NCI-H2029 treated with DMSO at 0.1 percent for 48 hours (cell line): ENCODE measurements around the gene SCG2.

ENCODE experiments used
- DNase-seq: peaks from one replicate; lab custom pipeline; 2025; lab: John Stamatoyannopoulos, UW

Gene SCG2, protein sequence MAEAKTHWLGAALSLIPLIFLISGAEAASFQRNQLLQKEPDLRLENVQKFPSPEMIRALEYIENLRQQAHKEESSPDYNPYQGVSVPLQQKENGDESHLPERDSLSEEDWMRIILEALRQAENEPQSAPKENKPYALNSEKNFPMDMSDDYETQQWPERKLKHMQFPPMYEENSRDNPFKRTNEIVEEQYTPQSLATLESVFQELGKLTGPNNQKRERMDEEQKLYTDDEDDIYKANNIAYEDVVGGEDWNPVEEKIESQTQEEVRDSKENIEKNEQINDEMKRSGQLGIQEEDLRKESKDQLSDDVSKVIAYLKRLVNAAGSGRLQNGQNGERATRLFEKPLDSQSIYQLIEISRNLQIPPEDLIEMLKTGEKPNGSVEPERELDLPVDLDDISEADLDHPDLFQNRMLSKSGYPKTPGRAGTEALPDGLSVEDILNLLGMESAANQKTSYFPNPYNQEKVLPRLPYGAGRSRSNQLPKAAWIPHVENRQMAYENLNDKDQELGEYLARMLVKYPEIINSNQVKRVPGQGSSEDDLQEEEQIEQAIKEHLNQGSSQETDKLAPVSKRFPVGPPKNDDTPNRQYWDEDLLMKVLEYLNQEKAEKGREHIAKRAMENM

DNA sequence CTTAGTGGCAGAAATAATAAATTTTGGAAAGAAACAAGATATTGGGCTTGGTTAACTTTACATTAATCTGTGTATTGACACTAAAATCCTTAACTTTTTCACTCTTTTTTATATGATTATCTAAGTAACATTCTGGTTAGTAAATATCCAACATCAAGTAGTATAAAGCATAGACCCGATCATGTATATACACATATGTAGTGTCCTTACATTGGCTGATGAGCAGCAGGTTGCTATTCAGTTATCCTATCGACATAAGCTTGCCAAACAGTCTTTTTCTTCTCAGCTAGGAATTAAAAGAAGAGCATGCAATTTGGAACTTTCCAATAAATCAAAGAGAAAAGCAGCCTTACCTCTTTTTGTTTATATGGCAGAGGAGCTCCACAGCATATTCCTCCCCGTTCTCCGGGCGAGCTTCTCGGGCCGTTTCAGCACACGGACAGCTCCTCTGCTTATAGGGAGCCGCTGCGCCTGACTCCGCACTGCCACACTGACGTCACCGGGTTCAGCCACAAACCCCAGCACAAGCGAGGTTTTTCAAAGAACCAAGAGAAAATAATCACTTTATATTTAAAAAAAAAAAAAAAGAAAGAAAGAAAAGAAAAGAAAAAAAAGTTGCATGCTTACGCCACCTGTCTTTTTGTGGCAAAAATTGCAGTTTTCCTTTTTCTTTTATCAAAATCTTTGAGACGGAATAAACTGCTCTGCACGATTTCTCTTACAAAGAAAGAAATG, at the start of gene SCG2:
TSS of gene SCG2 (minus strand) at position 430 of the 735 bp plus-strand sequence. CDS start 3,079 bp downstream, outside the sequence.
- DNase-seq, result peak; percentile 79

DNA sequence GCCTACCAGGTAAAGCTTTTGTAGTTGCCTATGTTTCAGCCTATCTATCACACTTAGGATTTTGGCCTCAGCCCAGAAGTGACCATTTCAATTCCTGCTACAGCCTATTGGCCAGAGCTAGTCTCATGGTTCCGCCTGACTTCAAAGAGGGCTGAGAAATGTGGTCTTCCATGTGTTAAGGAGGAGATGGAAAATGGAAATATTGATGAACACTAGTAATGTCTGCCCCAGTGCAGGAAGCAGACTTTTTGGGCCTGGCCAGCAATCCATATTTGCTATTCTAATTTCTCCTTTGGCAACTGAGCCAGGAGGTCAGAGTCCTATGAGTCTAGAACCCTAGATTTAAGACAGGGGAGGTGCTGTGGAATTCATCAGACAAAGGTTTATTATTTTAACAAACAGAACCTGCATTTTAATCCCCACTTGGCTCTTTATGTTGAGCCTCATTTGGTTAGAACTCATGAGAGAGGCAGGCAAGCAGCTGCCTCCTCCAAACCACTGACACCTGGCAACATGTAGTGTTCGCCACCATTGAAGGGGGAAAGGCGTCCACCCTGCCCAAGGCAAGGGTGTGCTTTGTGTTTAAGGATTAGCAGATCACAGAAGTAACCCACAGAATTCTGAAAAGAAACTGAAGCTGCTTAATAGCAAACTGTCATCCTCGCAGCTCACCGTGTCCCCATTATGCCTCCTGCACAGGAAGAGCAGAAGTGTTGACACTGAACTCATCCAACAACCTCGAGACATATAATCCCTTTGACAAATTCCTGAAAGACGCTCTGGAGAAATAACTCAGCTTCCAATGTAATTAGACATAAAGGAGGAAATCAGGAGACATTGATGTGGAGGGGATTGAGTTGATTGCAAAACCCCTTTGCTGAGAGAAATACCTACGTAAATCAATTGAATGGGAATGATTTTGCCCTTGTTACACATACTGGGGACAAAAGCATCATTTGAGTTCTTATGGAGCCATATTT, 47.7 kb upstream of the SCG2 start:
- no peak for DNase-seq

DNA sequence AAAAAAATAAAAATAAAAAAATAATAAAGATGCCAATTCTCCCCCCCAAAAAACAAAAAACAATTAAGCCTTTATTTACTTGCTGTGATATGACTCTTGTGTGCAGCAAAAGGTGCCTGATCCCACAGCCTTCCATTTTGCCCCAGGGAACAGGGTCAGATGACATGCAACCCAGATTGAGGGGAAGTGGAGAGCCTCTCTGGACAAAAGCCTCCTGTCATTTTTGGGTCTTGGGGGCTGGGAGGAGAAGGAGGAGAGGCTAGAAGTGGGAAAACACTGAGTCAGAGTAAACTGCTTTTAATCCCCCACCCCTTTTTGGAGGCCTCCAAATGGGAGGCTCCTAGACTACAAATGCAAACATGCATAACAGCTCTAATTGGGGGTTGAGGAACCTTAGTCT, 46.6 kb upstream of the SCG2 start:
- no peak for DNase-seq

DNA sequence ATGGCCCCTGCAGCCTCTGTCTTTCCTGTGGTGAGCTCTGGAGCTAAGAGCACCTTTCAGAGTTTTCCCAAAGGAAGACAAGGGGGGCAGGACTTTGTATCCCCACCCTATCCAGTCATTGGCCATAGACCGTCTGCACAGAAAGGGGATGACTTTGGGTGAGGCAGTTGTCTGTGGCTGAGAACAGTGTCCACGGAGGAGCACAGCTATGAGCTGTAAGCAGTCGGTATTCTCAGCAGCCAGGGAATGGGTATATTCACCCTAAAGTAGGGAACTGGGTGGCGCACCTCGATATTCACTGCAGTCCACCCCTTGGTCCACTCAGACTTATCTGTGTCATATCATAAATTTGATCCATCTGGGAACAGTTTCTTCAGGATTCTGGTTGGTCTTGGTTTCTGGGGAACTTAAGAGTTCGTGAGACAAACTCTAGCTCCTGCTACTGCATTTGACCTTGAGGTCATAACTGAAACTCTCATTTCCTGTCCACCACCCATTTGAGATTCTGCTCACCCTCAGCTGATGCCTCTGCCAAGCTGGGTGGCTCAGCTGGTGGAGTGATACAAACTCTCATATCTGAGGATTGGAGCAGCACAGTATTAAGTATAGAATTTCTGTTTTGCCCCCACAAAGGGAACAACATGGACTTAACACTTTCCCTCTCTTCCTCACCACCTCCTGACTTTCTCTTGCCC, 45.2 kb upstream of the SCG2 start:
- DNase-seq, result no peak

DNA sequence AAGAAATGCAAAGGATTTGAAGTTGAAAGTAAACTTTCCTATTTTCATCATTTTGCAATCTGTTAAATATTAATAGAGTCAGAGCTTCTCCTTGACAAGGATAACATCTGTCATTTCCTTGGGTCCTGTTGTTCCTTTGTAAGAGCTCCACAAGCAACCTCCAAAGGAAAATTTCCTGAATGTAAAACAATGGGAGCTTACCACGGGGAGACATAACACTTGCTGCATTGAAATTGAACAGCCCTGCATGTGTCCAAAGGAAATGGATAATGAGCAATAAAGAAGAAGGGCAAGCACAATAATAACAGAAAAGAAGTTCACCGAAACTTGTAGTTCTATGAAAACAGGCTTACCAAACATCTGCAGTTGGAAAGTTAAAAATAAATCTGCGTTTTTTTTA, 42.0 kb upstream of the SCG2 start:
- DNase-seq, result no peak

DNA sequence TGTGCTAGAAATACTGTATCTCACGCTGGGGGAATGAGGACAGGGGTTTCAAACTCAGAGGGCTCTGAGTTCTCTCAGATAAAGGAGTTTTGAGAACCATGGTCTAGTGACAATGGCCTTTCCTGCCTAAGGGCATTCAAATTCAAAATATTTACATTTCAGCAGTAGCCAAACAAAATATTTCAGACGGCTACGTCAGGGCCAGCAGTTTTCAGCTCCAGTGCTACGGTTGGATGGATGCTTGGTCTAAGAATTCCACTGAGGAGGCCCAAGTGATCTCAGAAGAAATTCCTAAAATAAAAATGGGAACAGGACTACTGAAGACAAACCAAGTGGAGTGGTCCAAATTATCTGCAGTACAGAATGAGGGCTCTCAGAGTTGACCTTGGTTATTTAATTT, 41.1 kb upstream of the SCG2 start:
- DNase-seq, result no peak

DNA sequence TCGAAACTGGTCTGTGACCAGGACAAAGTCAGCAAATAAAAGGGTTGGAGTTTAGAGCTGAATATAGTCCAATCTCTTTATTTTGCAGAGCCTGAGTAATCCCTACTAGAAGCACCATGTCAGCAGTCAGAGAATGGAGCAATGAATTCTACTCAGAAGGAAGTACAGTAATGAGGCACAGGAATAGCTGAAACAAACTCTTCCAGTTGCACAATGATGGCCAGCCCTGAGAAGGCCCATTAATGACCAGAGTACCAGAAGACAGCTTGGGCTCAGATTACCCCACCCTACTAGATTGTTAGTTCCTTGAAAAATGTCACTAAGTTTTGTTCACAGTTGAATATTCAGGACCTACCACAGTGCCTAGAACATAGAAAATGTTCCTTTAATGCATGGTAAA, 40.3 kb upstream of the SCG2 start:
- no peak for DNase-seq

DNA sequence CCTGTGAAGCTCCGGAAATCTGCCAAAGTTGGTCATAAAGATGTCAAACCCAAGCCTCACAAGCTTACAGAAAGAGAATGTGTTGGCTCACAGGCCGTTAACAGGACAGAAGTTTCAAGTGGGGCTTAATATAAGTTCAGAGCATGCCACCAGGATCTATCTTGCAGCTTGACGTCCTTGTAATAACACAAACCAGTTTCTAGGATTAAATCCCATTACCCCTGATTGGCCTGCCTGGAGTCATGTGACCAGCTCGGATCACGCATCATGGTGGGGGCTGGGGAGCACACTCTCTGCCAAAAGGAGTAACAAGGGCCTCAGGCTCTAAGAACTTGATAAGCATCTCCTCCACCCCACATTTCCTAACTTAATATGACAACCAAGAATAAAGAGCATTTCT, 38.9 kb upstream of the SCG2 start:
- DNase-seq, result no peak

DNA sequence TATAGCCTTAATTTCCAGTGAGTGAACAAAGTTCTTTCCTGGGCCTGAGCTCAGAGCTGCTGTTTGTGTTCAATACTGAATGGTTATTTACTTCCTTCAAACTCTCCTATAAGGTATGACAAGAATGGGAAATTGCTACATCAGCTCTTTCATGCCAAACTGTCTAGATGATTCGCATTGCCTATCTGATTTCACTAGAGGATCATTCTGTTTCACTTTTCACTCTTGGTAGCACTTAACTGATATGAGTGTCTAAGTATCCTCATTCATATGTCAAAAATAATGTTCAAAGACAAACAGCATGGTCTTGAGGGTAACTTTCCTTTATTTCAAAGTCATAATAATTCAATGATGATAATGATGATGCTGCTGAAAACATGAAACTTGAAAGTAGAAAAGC, 32.9 kb upstream of the SCG2 start:
- no peak for DNase-seq

DNA sequence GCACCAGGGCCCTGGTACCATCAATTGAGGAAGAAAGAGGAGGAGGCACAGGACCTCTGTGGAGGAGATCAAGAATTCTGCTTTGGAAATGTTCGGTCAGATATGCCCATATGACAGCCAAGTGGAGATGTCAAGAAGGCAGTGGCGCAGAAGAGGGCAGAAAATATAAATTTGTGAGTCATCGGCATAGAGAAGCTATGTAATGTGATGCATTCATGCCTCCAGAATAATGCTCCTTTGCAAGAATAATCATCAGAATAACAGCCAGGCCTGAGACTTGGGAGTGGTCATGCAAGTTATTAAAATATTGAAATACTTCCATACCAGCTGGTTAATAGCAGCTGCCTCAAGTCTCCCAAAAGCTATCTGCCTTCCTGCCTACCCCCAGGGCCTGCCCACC, 32.1 kb upstream of the SCG2 start:
- DNase-seq, result no peak

DNA sequence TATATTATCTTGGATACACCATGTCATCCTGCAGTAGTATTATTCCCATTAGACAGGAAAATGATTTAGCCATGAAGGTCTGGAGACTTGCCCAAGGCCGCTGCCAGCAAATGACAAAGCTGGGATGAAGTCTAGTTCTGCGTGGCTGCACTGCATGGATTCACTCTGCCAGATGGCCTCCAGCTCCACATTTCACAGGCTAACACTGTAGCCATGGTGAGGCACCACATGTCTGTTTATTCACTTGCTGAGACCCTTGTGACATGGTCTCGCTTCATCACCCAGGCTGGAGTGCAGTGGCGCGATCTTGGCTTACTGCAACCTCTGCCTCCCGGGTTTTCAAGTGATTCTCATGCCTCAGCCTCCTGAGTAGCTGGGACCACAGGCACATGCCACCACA, 31.5 kb upstream of the SCG2 start:
- peak; percentile 40 for DNase-seq

DNA sequence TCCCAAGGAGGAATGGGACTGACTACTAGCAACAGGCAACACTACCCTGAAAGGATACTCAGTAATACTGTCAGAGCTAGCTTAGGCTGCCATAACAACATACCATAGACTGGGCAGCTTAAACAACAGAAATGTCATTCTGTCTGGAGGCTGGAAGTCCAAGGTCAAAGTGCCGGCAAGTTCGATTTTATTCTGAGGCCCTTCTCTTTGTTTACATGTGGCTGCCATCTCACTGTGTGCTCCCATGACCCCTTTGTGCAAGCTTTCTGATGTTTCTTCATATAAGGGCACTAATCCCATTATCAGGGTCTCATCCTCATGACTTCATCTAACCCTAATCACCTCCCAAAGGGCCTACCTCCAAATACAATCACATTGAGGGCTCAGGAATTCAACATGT, 30.7 kb upstream of the SCG2 start:
- DNase-seq, result no peak

DNA sequence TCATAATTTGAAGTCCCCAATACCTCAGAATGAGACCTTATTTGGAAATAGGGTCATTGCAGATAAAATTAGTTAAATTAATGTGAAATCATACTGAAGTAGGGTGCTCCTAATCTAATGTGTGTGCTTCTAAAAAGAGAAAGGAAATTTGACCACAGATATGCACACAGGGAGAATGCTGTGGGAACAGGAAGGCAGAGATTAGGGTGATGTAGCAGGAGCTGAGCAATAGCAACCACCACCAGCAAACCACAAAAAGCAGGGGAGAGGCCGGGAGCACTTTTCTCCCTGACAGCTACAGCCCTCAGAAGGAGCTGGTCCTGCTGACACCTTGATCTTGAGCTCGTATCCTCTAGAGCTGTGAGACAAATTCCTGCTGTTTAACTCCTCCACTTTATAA, 24.6 kb upstream of the SCG2 start:
- DNase-seq, result no peak

DNA sequence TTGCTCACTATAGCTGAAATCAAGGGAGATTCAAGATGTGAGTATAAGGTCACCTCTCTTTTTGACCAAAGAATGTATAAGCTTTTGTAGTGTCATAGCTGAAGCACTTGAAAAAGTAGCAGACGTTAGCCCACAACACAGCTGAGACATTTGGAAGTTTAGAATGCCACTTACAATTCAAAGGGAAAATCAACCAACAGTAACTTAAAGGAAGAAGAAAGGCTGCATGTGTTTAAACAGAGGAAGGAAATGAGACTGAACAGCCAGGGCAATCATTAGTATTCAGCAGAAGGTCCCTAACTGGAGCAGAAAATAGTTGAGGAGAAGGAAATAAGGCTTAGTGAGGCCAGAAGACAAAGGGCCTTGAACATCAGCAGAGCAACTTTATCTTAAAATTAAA, 23.5 kb upstream of the SCG2 start:
- DNase-seq, result no peak

DNA sequence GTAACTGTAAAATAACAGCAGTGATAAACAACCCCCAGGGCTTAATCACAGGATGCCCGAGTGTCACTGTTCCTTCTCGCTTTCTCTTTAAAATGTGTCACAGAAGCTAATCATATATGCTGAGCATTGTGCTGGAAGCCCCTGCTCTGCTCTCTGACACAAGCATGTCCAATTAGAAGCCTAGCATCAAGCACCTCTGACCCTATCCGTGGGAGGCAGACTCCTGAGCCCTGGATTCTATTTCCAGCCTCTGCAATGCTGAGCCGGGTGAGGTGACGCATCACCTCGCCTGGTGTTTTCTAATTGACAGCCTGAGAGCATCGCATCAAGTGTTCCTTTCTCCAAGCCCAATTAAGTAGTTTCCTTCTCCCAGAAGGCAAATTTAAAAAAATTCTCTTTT, 19.7 kb upstream of the SCG2 start:
- DNase-seq, result no peak

DNA sequence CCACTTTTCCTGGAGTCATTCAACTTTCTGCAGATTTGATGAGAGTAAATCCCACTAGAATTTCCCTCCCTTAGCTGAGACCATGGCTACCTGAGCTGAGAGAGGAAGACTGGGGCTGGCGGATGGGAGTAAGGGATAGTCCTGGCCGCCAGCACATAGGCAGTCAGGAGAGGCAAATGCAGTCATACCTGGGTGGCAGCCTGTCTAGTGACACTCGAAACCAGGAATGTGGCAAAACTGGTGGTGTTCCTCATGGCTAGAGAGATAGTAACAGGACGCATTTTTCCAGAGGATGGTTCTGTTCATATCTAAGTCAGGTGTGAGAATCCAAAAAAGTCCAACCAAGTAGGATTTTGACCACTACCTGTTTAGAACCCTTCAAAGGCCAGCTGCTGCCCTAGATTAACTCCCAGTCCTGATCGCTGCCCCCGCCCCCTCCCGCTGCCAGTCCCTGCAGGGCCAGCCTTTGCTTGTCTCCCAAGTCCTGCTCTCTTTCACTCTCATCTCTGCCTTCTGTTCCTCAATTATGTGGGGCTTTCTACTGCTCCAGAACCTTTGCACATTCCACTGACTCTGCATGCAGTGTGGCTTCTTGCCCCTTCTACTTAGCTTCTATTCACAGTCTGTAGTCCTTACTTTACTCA, 17.4 kb upstream of the SCG2 start:
- no peak for DNase-seq

DNA sequence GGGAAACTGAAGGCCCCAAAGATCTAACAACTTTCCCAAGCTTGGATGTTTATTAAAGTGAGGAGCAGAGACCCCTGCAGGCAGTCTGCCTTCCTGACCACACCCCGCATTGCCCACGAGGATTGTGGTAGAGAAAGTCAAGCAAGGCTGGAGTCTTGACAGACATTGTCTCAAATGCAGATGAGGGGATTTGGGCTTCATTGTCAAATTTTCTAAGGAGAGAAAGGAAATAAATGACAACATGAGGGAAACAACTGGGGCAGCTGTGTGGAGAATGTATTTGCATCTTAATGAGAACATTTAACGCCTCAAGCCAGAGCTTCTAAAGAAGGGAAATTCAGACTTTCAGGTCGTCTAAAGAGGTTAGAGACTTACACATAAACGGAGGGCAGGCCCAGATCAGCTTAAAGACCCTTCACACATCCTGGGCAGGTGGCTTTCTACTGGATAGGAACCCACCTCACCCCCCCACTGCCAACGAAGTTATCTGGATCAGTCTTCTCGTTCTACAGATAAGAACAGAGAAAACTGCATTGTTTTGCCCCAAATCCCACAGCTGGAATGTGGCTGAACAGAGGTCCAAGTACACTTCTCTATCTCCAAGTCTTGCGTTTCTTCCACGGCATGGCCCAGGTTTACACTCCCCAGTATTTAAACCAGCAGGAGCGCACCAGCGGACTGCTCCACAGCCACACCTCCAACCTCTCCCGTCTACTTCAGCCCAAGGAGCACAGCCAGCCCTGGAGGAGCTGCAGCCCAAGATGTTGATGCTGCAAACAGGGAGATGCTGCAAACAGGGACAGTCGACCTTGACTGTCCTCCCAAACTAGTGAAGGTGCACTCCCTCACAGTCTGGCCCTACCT, 16.2 kb upstream of the SCG2 start:
- no peak for DNase-seq

DNA sequence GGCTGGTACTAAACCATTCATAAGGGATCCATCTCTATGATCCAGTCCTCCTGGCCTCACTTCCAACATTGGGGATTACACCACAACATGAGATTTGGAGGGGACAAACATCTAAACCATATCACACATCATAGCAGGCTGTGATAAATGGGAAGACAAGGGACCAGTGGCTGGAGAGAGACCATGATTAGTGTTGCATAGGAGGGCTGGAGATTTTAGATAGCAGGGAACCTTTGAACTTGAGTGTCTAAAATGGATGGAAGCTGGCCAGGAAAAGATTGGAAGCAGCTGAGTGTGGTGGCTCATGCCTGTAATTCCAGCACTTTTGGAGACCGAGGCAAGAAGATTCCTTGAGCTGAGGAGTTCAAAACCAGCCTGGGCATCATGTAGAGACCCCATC, 12.4 kb upstream of the SCG2 start:
- no peak for DNase-seq

DNA sequence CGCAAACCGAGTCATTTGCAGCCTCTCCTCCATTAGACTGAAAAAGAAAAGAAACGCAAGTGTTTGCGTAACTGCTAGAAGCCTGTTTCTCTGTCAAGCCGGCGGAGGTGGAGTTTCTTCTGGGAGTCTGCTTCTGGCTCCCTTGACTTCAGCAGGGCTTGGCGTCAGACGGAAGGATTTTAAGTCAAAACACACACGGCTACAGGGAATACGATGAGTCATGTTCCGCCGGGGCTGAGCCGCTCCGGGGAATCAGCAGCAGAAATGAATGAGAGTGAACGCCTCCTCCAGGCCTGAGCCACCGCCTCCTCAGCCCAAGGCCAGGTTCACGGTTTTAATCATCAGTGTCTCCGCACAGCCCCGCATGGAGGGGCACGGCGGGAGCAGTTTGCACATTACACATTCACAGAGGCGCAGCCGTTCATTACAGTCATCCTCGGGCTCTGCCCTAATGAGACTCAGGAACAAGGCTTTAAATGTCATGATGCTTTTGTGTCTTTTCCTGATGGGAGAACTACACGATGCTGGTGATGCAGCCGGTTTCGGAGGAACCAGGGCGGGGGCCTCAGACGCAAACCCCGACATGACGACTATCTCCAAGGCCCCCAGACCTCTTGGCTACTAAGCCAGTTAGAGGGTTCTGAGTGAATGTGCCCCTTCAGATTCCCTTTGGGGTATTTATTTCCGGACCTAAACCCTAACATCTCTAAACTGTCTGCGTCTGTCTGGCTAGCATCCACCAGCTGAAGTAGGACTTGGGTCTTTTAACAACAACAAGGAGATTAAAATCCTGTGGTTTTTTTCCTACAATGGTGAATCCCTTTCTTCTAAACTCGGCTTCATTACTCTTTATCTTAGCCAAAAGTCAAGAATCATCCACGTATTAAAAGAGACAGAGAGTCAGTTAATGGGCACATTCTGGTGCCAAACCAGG, 11.1 kb upstream of the SCG2 start:
- peak; percentile 69 for DNase-seq
